DOHH2 (cell line): ENCODE results near the gene RAD1.

Source experiments
- H3F3A ChIP-seq: fragments of 200-600 bp; sonication (generic), shearing (Covaris generic); 2 replicates; pipeline ENCODE4 v1.6.0; 2016; ENCODE audit warnings: antibody characterized with exemption, mild to moderate bottlenecking; ENCODE audit not compliant: control insufficient read depth, insufficient read depth
- H3K27ac ChIP-seq: fragments of 200-600 bp; sonication (generic); 2 replicates; pipeline ENCODE4 v1.5.1; 2014; ENCODE audit warnings: low read depth, mild to moderate bottlenecking, low read length, moderate library complexity
- H3K27me3 ChIP-seq: fragments of 200-600 bp; sonication (generic); 2 replicates; pipeline ENCODE4 v1.6.1; 2014; ENCODE audit warnings: mild to moderate bottlenecking, low read length, mixed read lengths; ENCODE audit not compliant: control insufficient read depth
- H3K36me3 ChIP-seq: fragments of 200-600 bp; sonication (generic); 2 replicates; pipeline ENCODE4 v1.6.1; 2014; ENCODE audit warnings: mild to moderate bottlenecking, low read length, moderate library complexity, mixed read lengths; ENCODE audit not compliant: control insufficient read depth
- H3K4me1 ChIP-seq: fragments of 200-600 bp; sonication (generic); 2 replicates; pipeline ENCODE4 v1.6.1; 2014; ENCODE audit warnings: mild to moderate bottlenecking, low read length, mixed read lengths; ENCODE audit not compliant: control insufficient read depth
- H3K4me2 ChIP-seq: fragments of 200-600 bp; sonication (generic); 2 replicates; pipeline ENCODE4 v1.6.0; 2014; ENCODE audit warnings: mild to moderate bottlenecking, low read length, moderate library complexity
- H3K4me3 ChIP-seq: fragments of 200-600 bp; sonication (generic); 2 replicates; pipeline ENCODE4 v1.5.1; 2014; ENCODE audit warnings: mild to moderate bottlenecking, low read length, mixed read lengths
- H3K79me2 ChIP-seq: fragments of 200-600 bp; sonication (generic); 2 replicates; pipeline ENCODE4 v1.6.1; 2014; ENCODE audit warnings: mild to moderate bottlenecking, low read length, mixed read lengths; ENCODE audit not compliant: control insufficient read depth
- H3K9me2 ChIP-seq: fragments of 200-600 bp; sonication (generic); replicated peaks from 2 replicates; pipeline ENCODE4 v1.6.1; 2014; ENCODE audit warnings: mild to moderate bottlenecking, low read length, mixed read lengths; ENCODE audit not compliant: control insufficient read depth
- H3K9me3 ChIP-seq: fragments of 200-600 bp; sonication (generic); 2 replicates; pipeline ENCODE4 v1.6.1; 2014; ENCODE audit warnings: antibody characterized with exemption, low read length, mixed read lengths; ENCODE audit not compliant: control insufficient read depth, insufficient read depth
- H4K20me1 ChIP-seq: fragments of 200-600 bp; sonication (generic); 2 replicates; pipeline ENCODE4 v1.6.0; 2014; ENCODE audit warnings: low read depth, mild to moderate bottlenecking, antibody characterized with exemption, low read length, moderate library complexity; ENCODE audit not compliant: control insufficient read depth, insufficient read depth
- CTCF ChIP-seq: fragments of 200-600 bp; sonication (generic); IDR thresholded peaks from one replicate; pipeline ENCODE4 v1.5.1; 2014; ENCODE audit warnings: antibody characterized with exemption, mild to moderate bottlenecking, low read depth, low read length; ENCODE audit not compliant: poor library complexity, severe bottlenecking
- EZH2phosphoT487 ChIP-seq: fragments of 200-600 bp; sonication (generic); IDR thresholded peaks from 2 replicates; pipeline ENCODE4 v1.6.1; 2017; ENCODE audit warnings: borderline replicate concordance, mild to moderate bottlenecking, antibody characterized with exemption, low read length, moderate library complexity, mixed read lengths

RAD1 gene

GRCh38 chr5:34863946-34864345 is 51.4 kb downstream of the RAD1 start:
- no peak overlapping the region for H3K4me3 ChIP-seq
- H3K36me3 ChIP-seq, result no peaks in the 10 kb centered on the region
- no peak overlapping the region for H3K27ac ChIP-seq
- H3K9me2 ChIP-seq, result no peaks in the 10 kb centered on the region
- no peaks in the 10 kb centered on the region for H3K9me3 ChIP-seq
- no peak for TF ChIP-seq EZH2phosphoT487
- TF ChIP-seq CTCF, result no peak
- H3F3A ChIP-seq, result no peaks in the 10 kb centered on the region
- no peaks in the 10 kb centered on the region for H3K4me1 ChIP-seq
- no peak overlapping the region for H3K4me2 ChIP-seq
- no peaks in the 10 kb centered on the region for H4K20me1 ChIP-seq
- no peaks in the 10 kb centered on the region for H3K79me2 ChIP-seq
- H3K27me3 ChIP-seq, result no peaks in the 10 kb centered on the region

DNA sequence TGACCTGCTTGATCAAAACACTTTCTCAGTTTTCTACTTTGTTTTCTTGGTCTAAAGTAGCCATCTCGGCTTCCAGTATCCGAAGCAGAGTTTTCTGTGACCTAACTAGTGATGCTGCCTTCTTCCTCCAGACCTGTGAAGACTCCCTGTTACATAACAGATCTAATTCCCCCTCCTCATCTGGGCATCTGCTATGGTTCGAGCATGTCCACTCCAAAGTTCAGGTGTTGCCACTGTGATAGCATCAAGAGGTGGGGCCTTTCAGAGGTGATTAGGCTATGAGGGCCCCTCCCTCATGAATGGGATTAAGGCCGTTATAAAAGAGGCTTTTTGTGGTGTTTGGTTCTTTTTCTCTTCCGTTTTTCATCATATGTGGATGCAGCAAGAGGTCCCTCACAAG is 56.1 kb downstream of the RAD1 start:
- H3K27ac ChIP-seq, result no peak overlapping the region
- H4K20me1 ChIP-seq, result no peaks in the 10 kb centered on the region
- H3K4me3 ChIP-seq, result no peak overlapping the region
- H3K79me2 ChIP-seq, result no peaks in the 10 kb centered on the region
- H3K4me1 ChIP-seq, result peaks cover 4% of the 10 kb centered on the region
- no peaks in the 10 kb centered on the region for H3K9me3 ChIP-seq
- H3K9me2 ChIP-seq, result no peaks in the 10 kb centered on the region
- no peaks in the 10 kb centered on the region for H3K36me3 ChIP-seq
- no peaks in the 10 kb centered on the region for H3F3A ChIP-seq
- TF ChIP-seq EZH2phosphoT487 (no peak), CTCF (no peak)
- H3K27me3 ChIP-seq, result no peaks in the 10 kb centered on the region
- H3K4me2 ChIP-seq, result no peak overlapping the region

DNA sequence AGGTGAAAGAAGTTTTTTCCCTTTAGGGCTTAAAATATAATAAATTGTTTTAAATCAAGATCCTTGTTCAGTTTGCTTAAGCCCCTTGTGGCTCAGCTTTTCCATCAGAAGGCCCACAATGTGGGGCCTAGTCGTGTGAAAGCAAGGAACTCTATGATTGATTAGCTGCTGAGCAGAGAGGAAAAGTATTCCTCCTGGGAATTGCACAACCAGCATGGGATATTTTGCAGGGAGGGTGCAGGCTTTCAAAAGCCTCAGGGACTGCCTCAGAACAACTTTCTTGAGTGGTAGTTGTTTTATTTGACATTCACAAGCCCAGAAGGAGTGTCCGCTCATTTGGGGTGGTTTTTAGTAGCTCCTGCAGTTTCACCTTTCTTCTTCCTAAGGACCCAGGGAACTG is 56.5 kb downstream of the RAD1 start:
- H3K27me3 ChIP-seq, result no peaks in the 10 kb centered on the region
- H3F3A ChIP-seq, result no peaks in the 10 kb centered on the region
- H3K4me3 ChIP-seq, result no peak overlapping the region
- H3K9me2 ChIP-seq, result no peaks in the 10 kb centered on the region
- peaks cover 6% of the 10 kb centered on the region for H3K4me1 ChIP-seq
- TF ChIP-seq EZH2phosphoT487 (no peak), CTCF (no peak)
- H3K4me2 ChIP-seq, result no peak overlapping the region
- no peaks in the 10 kb centered on the region for H4K20me1 ChIP-seq
- H3K9me3 ChIP-seq, result no peaks in the 10 kb centered on the region
- no peak overlapping the region for H3K27ac ChIP-seq
- H3K79me2 ChIP-seq, result no peaks in the 10 kb centered on the region
- no peaks in the 10 kb centered on the region for H3K36me3 ChIP-seq

DNA sequence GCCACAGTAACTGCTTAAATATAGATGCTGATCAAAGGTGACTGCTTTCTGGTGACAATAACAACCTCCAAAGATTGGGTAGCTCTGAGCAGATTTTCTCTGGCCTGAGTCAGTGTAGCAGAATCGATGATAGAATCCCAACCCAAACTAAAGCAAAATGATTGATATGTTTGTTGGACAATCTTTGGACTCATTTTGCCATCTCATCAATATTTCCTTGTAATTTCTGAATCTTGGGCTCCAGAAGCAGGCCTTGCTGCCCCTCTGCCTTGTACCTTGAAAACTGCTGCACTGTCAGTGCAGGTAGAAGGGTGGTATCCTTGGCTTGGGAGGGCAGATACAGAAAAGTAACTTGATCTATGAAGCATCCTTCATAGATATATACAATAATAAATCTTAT is 57.4 kb downstream of the RAD1 start:
- Histone ChIP-seq H3K9me3 (no peaks in the 10 kb centered on the region), H3K36me3 (no peaks in the 10 kb centered on the region), H3K4me3 (no peak overlapping the region), H3K9me2 (no peaks in the 10 kb centered on the region), H3K4me2 (no peak overlapping the region), H3F3A (no peaks in the 10 kb centered on the region), H3K4me1 (peaks cover 6% of the 10 kb centered on the region), H3K27me3 (no peaks in the 10 kb centered on the region), H4K20me1 (no peaks in the 10 kb centered on the region), H3K79me2 (no peaks in the 10 kb centered on the region), H3K27ac (no peak overlapping the region)
- TF ChIP-seq CTCF (no peak), EZH2phosphoT487 (no peak)
